Raji (cell line): ENCODE data around the gene U2AF2.

Experiments used
- POLR2A ChIP-seq: IDR thresholded peaks from 2 replicates; pipeline ENCODE4 v1.6.1; 2011; ENCODE audit warnings: low read depth, low read length, control low read depth; ENCODE audit not compliant: insufficient read depth

U2AF2 gene

GRCh38 chr19:55670280-55671053 is 15.6 kb downstream of the U2AF2 start:
- TF ChIP-seq POLR2A, result no peak

- TF ChIP-seq POLR2A, result no peak
Observed at GRCh38 chr19:55671054-55671378, 16.2 kb downstream of the U2AF2 start.

- TF ChIP-seq POLR2A, result no peak
Observed at GRCh38 chr19:55672418-55672817, 17.6 kb downstream of the U2AF2 start.

- no peak for TF ChIP-seq POLR2A
Observed at GRCh38 chr19:55673465-55673864, 18.6 kb downstream of the U2AF2 start.

GRCh38 chr19:55673889-55674288 is 19.1 kb downstream of the U2AF2 start:
- TF ChIP-seq POLR2A, result no peak

GRCh38 chr19:55674459-55674840 is 19.6 kb downstream of the U2AF2 start:
- no peak for TF ChIP-seq POLR2A

- TF ChIP-seq POLR2A, result peak; percentile 62
Observed at GRCh38 chr19:55674841-55675660, 20.2 kb downstream of the U2AF2 start, which contains the start of gene EPN1. Gene EPN1 (plus strand): TSS chr19:55675226. CDS start chr19:55678628, 3,402 bp downstream.

GRCh38 chr19:55675661-55676354 is 21.0 kb downstream of the U2AF2 start:
- no peak for TF ChIP-seq POLR2A

GRCh38 chr19:55676383-55676782 is 21.5 kb downstream of the U2AF2 start:
- no peak for TF ChIP-seq POLR2A

- TF ChIP-seq POLR2A, result no peak
Observed at GRCh38 chr19:55676889-55677505, 22.2 kb downstream of the U2AF2 start.

GRCh38 chr19:55677572-55678028 is 22.8 kb downstream of the U2AF2 start:
- TF ChIP-seq POLR2A, result no peak

GRCh38 chr19:55678121-55678671 is 23.4 kb downstream of the U2AF2 start:
- peak; percentile 41; the same call in 1 of the 2 replicates for TF ChIP-seq POLR2A

- TF ChIP-seq POLR2A, result no peak
Observed at GRCh38 chr19:55679343-55680257, 24.8 kb downstream of the U2AF2 start.
